ENCODE measurements around the gene SASH1.

Gene SASH1

GRCh38 chr6:148342350-148343046 lies at the start of gene SASH1:
TSS of gene SASH1 (plus strand) at chr6:148342838. CDS start at chr6:148343068, 230 bp downstream.
- Histone ChIP-seq H3K36me3 (ENCODE audit: control insufficient read depth in 1 of 2, insufficient read depth in 2 of 2, low read length in 2 of 2) (no peaks in the 10 kb centered on the region), H3K4me3 (ENCODE audit: low read depth in 1 of 2, low read length in 2 of 2) (peak within 1 kb of the TSS; percentile 75 to 88), H3K27ac (ENCODE audit: low read length) (peak within 1 kb of the TSS; percentile 92), H3K4me1 (ENCODE audit: control insufficient read depth in 1 of 2, insufficient read depth in 2 of 2, low read length in 2 of 2) (peaks cover 0 to 8% of the 10 kb centered on the region in 2 donors), H3K9me3 (ENCODE audit: control insufficient read depth in 1 of 2, low read length in 2 of 2) (no peaks in the 10 kb centered on the region), H3K27me3 (ENCODE audit: low read depth, low read length) (no peaks in the 10 kb centered on the region)

- Histone ChIP-seq H3K27me3 (ENCODE audit: low read depth, low read length) (no peaks in the 10 kb centered on the region), H3K9me3 (ENCODE audit: control insufficient read depth in 1 of 2, low read length in 2 of 2) (no peaks in the 10 kb centered on the region), H3K36me3 (ENCODE audit: control insufficient read depth in 1 of 2, insufficient read depth in 2 of 2, low read length in 2 of 2) (no peaks in the 10 kb centered on the region), H3K4me1 (ENCODE audit: control insufficient read depth in 1 of 2, insufficient read depth in 2 of 2, low read length in 2 of 2) (peaks cover 0 to 6% of the 10 kb centered on the region in 2 donors), H3K27ac (ENCODE audit: low read length) (no peak overlapping the region), H3K4me3 (ENCODE audit: low read depth in 1 of 2, low read length in 2 of 2) (no peak overlapping the region)
These were observed 49.2 kb upstream of the SASH1 start for GRCh38 chr6:148293181-148293995.

DNA sequence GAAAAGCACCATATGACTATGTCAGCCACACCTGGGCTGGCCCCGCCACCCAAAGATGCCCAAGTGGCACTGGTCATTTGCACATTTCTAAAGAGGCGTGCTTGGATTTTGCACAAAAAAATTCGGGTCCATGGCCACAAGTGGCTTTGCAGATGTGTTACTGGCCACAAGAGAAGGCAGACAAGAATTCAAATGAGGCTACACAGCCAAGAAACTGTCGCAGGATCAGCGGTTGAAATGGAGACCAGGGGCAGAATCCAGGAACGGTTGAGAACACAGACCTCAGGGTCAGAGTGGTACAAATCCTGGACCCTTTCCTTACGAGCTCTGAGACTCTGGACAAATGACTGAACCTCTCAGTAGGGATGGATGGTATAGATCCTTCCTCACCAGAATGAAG lies 48.6 kb upstream of the SASH1 start:
- Histone ChIP-seq H3K27me3 (ENCODE audit: low read depth, low read length) (no peaks in the 10 kb centered on the region), H3K9me3 (ENCODE audit: control insufficient read depth in 1 of 2, low read length in 2 of 2) (no peaks in the 10 kb centered on the region), H3K36me3 (ENCODE audit: control insufficient read depth in 1 of 2, insufficient read depth in 2 of 2, low read length in 2 of 2) (no peaks in the 10 kb centered on the region), H3K4me1 (ENCODE audit: control insufficient read depth in 1 of 2, insufficient read depth in 2 of 2, low read length in 2 of 2) (peaks cover 0 to 6% of the 10 kb centered on the region in 2 donors), H3K27ac (ENCODE audit: low read length) (no peak overlapping the region), H3K4me3 (ENCODE audit: low read depth in 1 of 2, low read length in 2 of 2) (no peak overlapping the region)

DNA sequence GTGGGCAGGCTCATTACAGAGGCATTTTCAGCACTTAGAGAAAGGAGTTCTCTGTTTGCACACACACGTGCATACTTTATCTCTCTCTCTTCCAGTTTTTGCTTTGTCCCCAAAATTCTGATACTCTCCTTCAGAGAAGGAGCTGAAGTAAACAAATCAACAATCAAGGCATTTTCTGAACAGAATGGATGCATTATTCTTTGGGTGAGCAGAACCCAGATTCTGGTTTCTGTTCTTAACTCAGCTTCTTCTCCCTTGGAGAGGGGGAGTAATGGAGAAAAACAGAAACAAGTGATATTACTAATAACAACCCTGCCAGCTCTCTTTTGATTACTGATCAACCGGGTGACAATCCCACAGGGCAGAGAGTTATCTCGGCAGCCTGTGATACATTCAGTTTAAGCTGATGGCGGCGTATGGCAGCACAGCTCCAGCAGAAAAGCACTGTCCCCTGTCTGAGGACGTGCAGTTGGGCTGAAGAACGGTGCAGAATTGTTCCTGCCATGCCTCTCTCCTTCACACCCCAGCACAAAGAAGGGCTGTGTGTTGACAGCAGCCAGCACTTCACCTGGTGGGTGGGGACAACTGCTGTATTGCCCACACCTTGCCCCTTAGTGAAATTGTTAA lies 47.3 kb upstream of the SASH1 start:
- Histone ChIP-seq H3K4me1 (ENCODE audit: control insufficient read depth in 1 of 2, insufficient read depth in 2 of 2, low read length in 2 of 2) (peaks cover 0 to 6% of the 10 kb centered on the region in 2 donors), H3K27me3 (ENCODE audit: low read depth, low read length) (no peaks in the 10 kb centered on the region), H3K36me3 (ENCODE audit: control insufficient read depth in 1 of 2, insufficient read depth in 2 of 2, low read length in 2 of 2) (no peaks in the 10 kb centered on the region), H3K27ac (ENCODE audit: low read length) (no peak overlapping the region), H3K4me3 (ENCODE audit: low read depth in 1 of 2, low read length in 2 of 2) (no peak overlapping the region), H3K9me3 (ENCODE audit: control insufficient read depth in 1 of 2, low read length in 2 of 2) (no peaks in the 10 kb centered on the region)

GRCh38 chr6:148296771-148297170 lies 45.9 kb upstream of the SASH1 start:
- Histone ChIP-seq H3K4me1 (ENCODE audit: control insufficient read depth in 1 of 2, insufficient read depth in 2 of 2, low read length in 2 of 2) (peaks cover 0 to 6% of the 10 kb centered on the region in 2 donors), H3K36me3 (ENCODE audit: control insufficient read depth in 1 of 2, insufficient read depth in 2 of 2, low read length in 2 of 2) (no peaks in the 10 kb centered on the region), H3K27ac (ENCODE audit: low read length) (no peak overlapping the region), H3K4me3 (ENCODE audit: low read depth in 1 of 2, low read length in 2 of 2) (no peak overlapping the region), H3K9me3 (ENCODE audit: control insufficient read depth in 1 of 2, low read length in 2 of 2) (no peaks in the 10 kb centered on the region), H3K27me3 (ENCODE audit: low read depth, low read length) (no peaks in the 10 kb centered on the region)

GRCh38 chr6:148298683-148299082 lies 44.0 kb upstream of the SASH1 start:
- H3K27ac ChIP-seq (ENCODE audit: low read length), result no peak overlapping the region
- H3K27me3 ChIP-seq (ENCODE audit: low read depth, low read length), result no peaks in the 10 kb centered on the region
- peaks cover 0 to 3% of the 10 kb centered on the region in 2 donors for H3K4me1 ChIP-seq (ENCODE audit: control insufficient read depth in 1 of 2, insufficient read depth in 2 of 2, low read length in 2 of 2)
- H3K9me3 ChIP-seq (ENCODE audit: control insufficient read depth in 1 of 2, low read length in 2 of 2), result no peaks in the 10 kb centered on the region
- H3K4me3 ChIP-seq (ENCODE audit: low read depth in 1 of 2, low read length in 2 of 2), result no peak overlapping the region
- no peaks in the 10 kb centered on the region for H3K36me3 ChIP-seq (ENCODE audit: control insufficient read depth in 1 of 2, insufficient read depth in 2 of 2, low read length in 2 of 2)

DNA sequence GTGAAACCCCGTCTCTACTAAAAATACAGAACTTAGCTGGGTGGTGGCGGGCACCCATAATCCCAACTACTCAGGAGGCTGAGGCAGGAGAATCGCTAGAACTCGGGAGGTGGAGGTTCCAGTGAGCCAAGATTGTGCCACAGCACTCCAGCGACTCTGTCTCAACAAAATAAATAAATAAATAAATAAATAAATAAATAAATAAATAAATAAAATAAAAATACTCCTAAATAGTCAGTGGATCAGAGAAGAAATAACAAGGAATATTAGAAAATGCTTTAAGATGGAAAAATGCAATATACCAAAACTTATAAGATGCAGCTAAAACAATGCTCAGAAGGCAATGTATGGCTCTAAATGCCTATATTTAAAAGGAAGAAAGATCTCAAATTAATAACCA lies 39.0 kb upstream of the SASH1 start:
- Histone ChIP-seq H3K36me3 (ENCODE audit: control insufficient read depth in 1 of 2, insufficient read depth in 2 of 2, low read length in 2 of 2) (no peaks in the 10 kb centered on the region), H3K27ac (ENCODE audit: low read length) (no peak overlapping the region), H3K27me3 (ENCODE audit: low read depth, low read length) (no peaks in the 10 kb centered on the region), H3K4me3 (ENCODE audit: low read depth in 1 of 2, low read length in 2 of 2) (no peak overlapping the region), H3K4me1 (ENCODE audit: control insufficient read depth in 1 of 2, insufficient read depth in 2 of 2, low read length in 2 of 2) (no peaks in the 10 kb centered on the region), H3K9me3 (ENCODE audit: control insufficient read depth in 1 of 2, low read length in 2 of 2) (no peaks in the 10 kb centered on the region)

DNA sequence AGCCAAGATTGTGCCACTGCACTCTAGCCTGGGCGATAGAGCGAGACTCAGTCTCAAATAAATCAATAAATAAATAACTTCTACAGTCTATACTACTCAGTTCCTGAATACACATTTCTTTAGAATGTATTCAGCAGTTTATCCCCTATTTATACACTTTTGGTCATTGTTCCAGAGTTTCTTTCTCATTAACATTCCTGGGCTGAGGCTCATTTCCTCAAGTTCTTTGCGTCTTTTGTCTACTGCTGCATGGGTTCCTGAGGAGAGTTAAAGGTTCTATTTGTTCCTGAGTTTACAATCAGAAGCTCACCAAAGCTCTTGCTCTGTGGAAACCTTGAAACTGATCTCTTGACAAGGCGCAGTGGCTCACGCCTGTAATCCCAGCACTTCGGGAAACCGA lies 37.7 kb upstream of the SASH1 start:
- H3K4me3 ChIP-seq (ENCODE audit: low read depth in 1 of 2, low read length in 2 of 2), result no peak overlapping the region
- no peaks in the 10 kb centered on the region for H3K36me3 ChIP-seq (ENCODE audit: control insufficient read depth in 1 of 2, insufficient read depth in 2 of 2, low read length in 2 of 2)
- no peaks in the 10 kb centered on the region for H3K27me3 ChIP-seq (ENCODE audit: low read depth, low read length)
- no peak overlapping the region for H3K27ac ChIP-seq (ENCODE audit: low read length)
- H3K4me1 ChIP-seq (ENCODE audit: control insufficient read depth in 1 of 2, insufficient read depth in 2 of 2, low read length in 2 of 2), result no peaks in the 10 kb centered on the region
- H3K9me3 ChIP-seq (ENCODE audit: control insufficient read depth in 1 of 2, low read length in 2 of 2), result no peaks in the 10 kb centered on the region

- Histone ChIP-seq H3K27ac (ENCODE audit: low read length) (no peak overlapping the region), H3K27me3 (ENCODE audit: low read depth, low read length) (no peaks in the 10 kb centered on the region), H3K4me3 (ENCODE audit: low read depth in 1 of 2, low read length in 2 of 2) (no peak overlapping the region), H3K4me1 (ENCODE audit: control insufficient read depth in 1 of 2, insufficient read depth in 2 of 2, low read length in 2 of 2) (no peaks in the 10 kb centered on the region), H3K9me3 (ENCODE audit: control insufficient read depth in 1 of 2, low read length in 2 of 2) (no peaks in the 10 kb centered on the region), H3K36me3 (ENCODE audit: control insufficient read depth in 1 of 2, insufficient read depth in 2 of 2, low read length in 2 of 2) (no peaks in the 10 kb centered on the region)
These were observed 36.4 kb upstream of the SASH1 start for GRCh38 chr6:148306286-148306685.

DNA sequence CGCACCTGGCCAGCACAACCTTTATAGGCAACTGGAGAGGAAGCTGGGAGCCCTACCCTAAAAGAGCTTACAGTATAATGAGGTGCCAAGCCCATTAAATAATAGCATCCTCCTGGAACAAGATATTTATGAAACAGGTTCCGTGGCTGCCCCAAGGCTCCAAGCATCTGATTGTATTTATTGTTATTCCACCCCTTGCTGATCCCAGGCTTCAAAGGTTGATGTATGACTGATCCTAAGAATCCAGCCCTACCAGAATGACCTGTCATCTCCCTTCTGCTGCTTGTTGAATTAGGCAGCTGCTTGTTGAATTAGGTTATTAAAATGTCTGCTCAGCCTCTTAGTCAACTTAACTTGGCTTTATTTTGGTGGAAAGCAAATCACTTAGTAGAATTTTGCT lies 35.2 kb upstream of the SASH1 start:
- Histone ChIP-seq H3K27ac (ENCODE audit: low read length) (no peak overlapping the region), H3K27me3 (ENCODE audit: low read depth, low read length) (no peaks in the 10 kb centered on the region), H3K9me3 (ENCODE audit: control insufficient read depth in 1 of 2, low read length in 2 of 2) (no peaks in the 10 kb centered on the region), H3K4me3 (ENCODE audit: low read depth in 1 of 2, low read length in 2 of 2) (no peak overlapping the region), H3K36me3 (ENCODE audit: control insufficient read depth in 1 of 2, insufficient read depth in 2 of 2, low read length in 2 of 2) (no peaks in the 10 kb centered on the region), H3K4me1 (ENCODE audit: control insufficient read depth in 1 of 2, insufficient read depth in 2 of 2, low read length in 2 of 2) (no peaks in the 10 kb centered on the region)

GRCh38 chr6:148309301-148309700 lies 33.3 kb upstream of the SASH1 start:
- Histone ChIP-seq H3K4me1 (ENCODE audit: control insufficient read depth in 1 of 2, insufficient read depth in 2 of 2, low read length in 2 of 2) (no peaks in the 10 kb centered on the region), H3K36me3 (ENCODE audit: control insufficient read depth in 1 of 2, insufficient read depth in 2 of 2, low read length in 2 of 2) (no peaks in the 10 kb centered on the region), H3K9me3 (ENCODE audit: control insufficient read depth in 1 of 2, low read length in 2 of 2) (no peaks in the 10 kb centered on the region), H3K27me3 (ENCODE audit: low read depth, low read length) (no peaks in the 10 kb centered on the region), H3K4me3 (ENCODE audit: low read depth in 1 of 2, low read length in 2 of 2) (no peak overlapping the region), H3K27ac (ENCODE audit: low read length) (no peak overlapping the region)
